ENCODE measurements around the gene TBC1D16. TPM values are rescaled to one million over a fixed set of nuclear protein-coding genes. Genes with fewer than 3 reads are reported as not detected.

The TBC1D16 gene
- total RNA-seq, 4 donors from 2014 or later, result 26.5 to 44.3 (median 36.3) TPM

- H3K27ac ChIP-seq, result no peak overlapping the region
- no peak for ATAC-seq
- no peaks in the 10 kb centered on the region for H3K27me3 ChIP-seq
- no peaks in the 10 kb centered on the region for H3K4me1 ChIP-seq
- peaks cover 0 to 71% of the 10 kb centered on the region in 2 donors for H3K36me3 ChIP-seq
- H3K4me3 ChIP-seq, result no peak overlapping the region
- H3K9me3 ChIP-seq, result no peaks in the 10 kb centered on the region
- no peak for TF ChIP-seq EP300 (IDR thresholded peaks at IDR 0.05)
- no peak for TF ChIP-seq POLR2A (IDR thresholded peaks at IDR 0.05)
- TF ChIP-seq POLR2AphosphoS5 (IDR thresholded peaks at IDR 0.05), result no peak
- TF ChIP-seq, protein P1, sequence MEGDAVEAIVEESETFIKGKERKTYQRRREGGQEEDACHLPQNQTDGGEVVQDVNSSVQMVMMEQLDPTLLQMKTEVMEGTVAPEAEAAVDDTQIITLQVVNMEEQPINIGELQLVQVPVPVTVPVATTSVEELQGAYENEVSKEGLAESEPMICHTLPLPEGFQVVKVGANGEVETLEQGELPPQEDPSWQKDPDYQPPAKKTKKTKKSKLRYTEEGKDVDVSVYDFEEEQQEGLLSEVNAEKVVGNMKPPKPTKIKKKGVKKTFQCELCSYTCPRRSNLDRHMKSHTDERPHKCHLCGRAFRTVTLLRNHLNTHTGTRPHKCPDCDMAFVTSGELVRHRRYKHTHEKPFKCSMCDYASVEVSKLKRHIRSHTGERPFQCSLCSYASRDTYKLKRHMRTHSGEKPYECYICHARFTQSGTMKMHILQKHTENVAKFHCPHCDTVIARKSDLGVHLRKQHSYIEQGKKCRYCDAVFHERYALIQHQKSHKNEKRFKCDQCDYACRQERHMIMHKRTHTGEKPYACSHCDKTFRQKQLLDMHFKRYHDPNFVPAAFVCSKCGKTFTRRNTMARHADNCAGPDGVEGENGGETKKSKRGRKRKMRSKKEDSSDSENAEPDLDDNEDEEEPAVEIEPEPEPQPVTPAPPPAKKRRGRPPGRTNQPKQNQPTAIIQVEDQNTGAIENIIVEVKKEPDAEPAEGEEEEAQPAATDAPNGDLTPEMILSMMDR (IDR thresholded peaks at IDR 0.05), result no peak
- WGBS, 2 donors (ENCODE audit: low coverage in 1 of 2), result 72 to 80% methylated on average over 1 to 6 of the region's 31 CpGs
These were observed 95.1 kb downstream of the TBC1D16 start for GRCh38 chr17:79940459-79941087.

GRCh38 chr17:79939755-79940458, 95.8 kb downstream of the TBC1D16 start:
- Histone ChIP-seq H3K9me3 (no peaks in the 10 kb centered on the region), H3K4me1 (no peaks in the 10 kb centered on the region), H3K27ac (no peak overlapping the region), H3K4me3 (no peak overlapping the region), H3K36me3 (peaks cover 0 to 64% of the 10 kb centered on the region in 2 donors), H3K27me3 (no peaks in the 10 kb centered on the region)
- no peak for ATAC-seq
- TF ChIP-seq EP300 (IDR thresholded peaks at IDR 0.05) (no peak), POLR2A (IDR thresholded peaks at IDR 0.05) (no peak), POLR2AphosphoS5 (IDR thresholded peaks at IDR 0.05) (no peak)
- WGBS, 2 donors (ENCODE audit: low coverage in 1 of 2), result 81 to 94% methylated on average over 11 to 12 of the region's 25 CpGs

- no peaks in the 10 kb centered on the region for H3K27me3 ChIP-seq
- 100% methylated on average over 1 of the region's 7 CpGs; no CpG with 5 or more reads in 1 of the 2 donors for WGBS, 2 donors (ENCODE audit: low coverage in 1 of 2)
- H3K27ac ChIP-seq, result no peak overlapping the region
- no peaks in the 10 kb centered on the region for H3K4me1 ChIP-seq
- H3K4me3 ChIP-seq, result no peak overlapping the region
- TF ChIP-seq, protein P1 (IDR thresholded peaks at IDR 0.05), result no peak
- peaks cover 0 to 56% of the 10 kb centered on the region in 2 donors for H3K36me3 ChIP-seq
- no peak for ATAC-seq
- no peaks in the 10 kb centered on the region for H3K9me3 ChIP-seq
These were observed 96.6 kb downstream of the TBC1D16 start for GRCh38 chr17:79939094-79939435.

DNA sequence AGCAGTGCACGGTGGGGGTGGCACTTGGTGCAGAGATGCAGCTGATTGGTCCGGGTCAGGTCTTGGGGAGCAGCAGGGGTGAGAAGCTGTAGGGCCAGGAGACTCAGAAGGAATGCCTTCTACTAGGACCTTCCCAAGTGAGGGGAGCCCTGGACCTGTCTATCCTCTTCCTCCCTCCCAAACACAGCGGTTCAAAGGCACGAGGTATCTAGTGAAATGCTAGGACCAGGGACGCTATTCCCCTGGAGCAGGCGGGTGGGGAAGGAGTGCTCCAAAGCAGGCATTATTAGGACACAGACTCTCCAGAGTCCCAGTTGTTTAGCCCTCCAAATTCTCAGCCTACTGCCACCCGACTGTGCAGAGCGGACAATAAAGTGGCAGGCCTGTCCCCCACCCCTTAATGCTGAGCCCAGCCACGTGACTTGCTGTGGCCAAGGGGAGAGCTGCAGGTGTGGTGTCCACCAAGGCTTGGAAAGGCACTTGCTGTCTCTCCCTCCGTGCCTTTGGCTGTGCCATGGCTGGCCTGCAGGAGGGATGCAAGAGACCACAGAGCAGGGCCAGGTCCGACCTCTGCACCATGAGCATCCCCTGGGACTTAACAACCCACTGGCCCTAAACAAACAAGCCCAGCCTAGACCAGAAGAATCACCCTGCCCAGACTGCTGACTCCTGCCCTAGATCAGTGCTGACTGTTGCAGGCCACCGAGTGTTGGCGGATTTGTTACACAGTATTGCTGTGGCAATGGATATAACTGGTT, 97.2 kb downstream of the TBC1D16 start:
- ATAC-seq, result no peak
- Histone ChIP-seq H3K9me3 (no peaks in the 10 kb centered on the region), H3K36me3 (peaks cover 0 to 51% of the 10 kb centered on the region in 2 donors), H3K4me3 (no peak overlapping the region), H3K4me1 (no peaks in the 10 kb centered on the region), H3K27me3 (no peaks in the 10 kb centered on the region), H3K27ac (no peak overlapping the region)
- TF ChIP-seq POLR2A (IDR thresholded peaks at IDR 0.05) (no peak), EP300 (IDR thresholded peaks at IDR 0.05) (no peak), POLR2AphosphoS5 (IDR thresholded peaks at IDR 0.05) (no peak)
- TF ChIP-seq, protein P1 (IDR thresholded peaks at IDR 0.05), result no peak
- WGBS, 2 donors (ENCODE audit: low coverage in 1 of 2), result 93 to 100% methylated on average over 4 to 5 of the region's 13 CpGs

DNA sequence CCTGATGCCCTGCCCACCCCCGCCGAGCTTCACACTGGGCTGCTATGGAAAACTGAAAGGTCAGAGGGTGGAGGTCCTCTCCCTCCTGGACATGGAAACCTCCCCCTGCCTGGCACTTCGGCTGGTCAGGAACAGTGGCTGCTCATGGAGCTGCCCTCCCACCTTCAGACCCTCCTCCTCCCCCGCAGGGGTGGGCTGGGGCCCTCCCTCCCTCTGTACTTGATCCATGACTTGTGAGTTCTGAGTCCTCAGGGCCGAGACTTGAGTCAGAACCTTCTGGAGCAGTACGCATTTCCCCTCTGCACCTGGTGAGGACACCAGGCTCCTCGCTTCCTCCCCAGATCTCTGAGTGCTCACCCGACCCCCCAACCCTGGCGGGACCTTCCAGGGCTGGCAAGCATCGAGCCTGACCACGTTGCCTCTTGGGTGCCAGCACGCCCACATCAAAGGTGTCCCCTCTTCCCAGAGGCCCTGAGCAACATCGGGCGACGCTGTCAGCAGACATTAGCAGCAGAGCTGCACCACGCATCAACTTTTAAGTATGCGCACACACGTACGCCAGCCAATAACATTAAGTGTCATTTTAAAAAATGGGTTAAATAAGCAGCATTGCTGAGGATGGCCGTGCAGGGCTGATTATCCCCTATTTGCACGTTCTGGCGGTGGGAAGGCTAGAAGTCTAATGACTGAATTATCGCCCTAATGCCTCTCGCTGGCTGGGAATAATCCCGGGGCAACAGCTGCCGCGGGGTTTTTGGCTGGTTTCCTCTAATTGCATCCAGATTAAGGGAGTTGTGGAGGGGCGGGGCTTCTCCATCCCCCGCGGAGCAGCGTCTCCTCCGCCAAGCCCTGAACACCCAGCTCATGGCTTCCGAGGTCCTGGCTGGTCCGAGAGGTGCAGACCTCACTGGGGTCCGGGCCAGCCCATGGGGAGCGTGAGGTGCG, 98.0 kb downstream of the TBC1D16 start:
- H3K36me3 ChIP-seq, result peaks cover 0 to 42% of the 10 kb centered on the region in 2 donors
- no peaks in the 10 kb centered on the region for H3K4me1 ChIP-seq
- no peak for TF ChIP-seq POLR2A (IDR thresholded peaks at IDR 0.05)
- no peak for TF ChIP-seq EP300 (IDR thresholded peaks at IDR 0.05)
- TF ChIP-seq POLR2AphosphoS5 (IDR thresholded peaks at IDR 0.05), result no peak
- TF ChIP-seq, protein P1 (IDR thresholded peaks at IDR 0.05), result no peak
- WGBS, 2 donors (ENCODE audit: low coverage in 1 of 2), result 70 to 72% methylated on average over 2 to 13 of the region's 37 CpGs
- H3K27ac ChIP-seq, result no peak overlapping the region
- H3K9me3 ChIP-seq, result no peaks in the 10 kb centered on the region
- no peak overlapping the region for H3K4me3 ChIP-seq
- H3K27me3 ChIP-seq, result no peaks in the 10 kb centered on the region
- ATAC-seq, result no peak

Measured in gastroesophageal sphincter (tissue), 4 donors.